GM10248 (cell line): Measurements from ENCODE around the gene SLIT3.

ENCODE experiments used
- CTCF ChIA-PET: fragments of 300-600 bp; sonication (Branson Sonifier 250); formaldehyde crosslinking; extraction: SDS; loops from one replicate; lab custom pipeline; 2021; ENCODE audit warnings: antibody characterized with exemption; lab: Yijun Ruan, JAX
- POLR2A ChIA-PET: fragments of 350-650 bp; sonication (Branson Sonifier 250); formaldehyde crosslinking; extraction: SDS; loops from one replicate; lab custom pipeline; 2020; ENCODE audit warnings: antibody characterized with exemption; lab: Yijun Ruan, JAX
- DNase-seq: peaks from one replicate; pipeline ENCODE4 v3.0.0; 2012; ENCODE audit errors: extremely low spot score
- CTCF ChIP-seq: IDR thresholded peaks from 2 replicates; pipeline ENCODE4 v1.5.1; 2012; ENCODE audit warnings: mild to moderate bottlenecking, low read depth; ENCODE audit errors: extremely low read depth, missing control alignments, control extremely low read depth

The SLIT3 gene

GRCh38 chr5:168691891-168692290, 609.0 kb downstream of the SLIT3 start:
- no peak for TF ChIP-seq CTCF
- DNase-seq = no peak
- ChIA-PET POLR2A (no interaction called here), CTCF (interaction anchor here (1.3 to 2.9 kb wide), 3 partner anchors 12 to 47 kb away, joined by 3 to 19 read pairs (median 3); no protein-coding TSS in a partner anchor)

DNA sequence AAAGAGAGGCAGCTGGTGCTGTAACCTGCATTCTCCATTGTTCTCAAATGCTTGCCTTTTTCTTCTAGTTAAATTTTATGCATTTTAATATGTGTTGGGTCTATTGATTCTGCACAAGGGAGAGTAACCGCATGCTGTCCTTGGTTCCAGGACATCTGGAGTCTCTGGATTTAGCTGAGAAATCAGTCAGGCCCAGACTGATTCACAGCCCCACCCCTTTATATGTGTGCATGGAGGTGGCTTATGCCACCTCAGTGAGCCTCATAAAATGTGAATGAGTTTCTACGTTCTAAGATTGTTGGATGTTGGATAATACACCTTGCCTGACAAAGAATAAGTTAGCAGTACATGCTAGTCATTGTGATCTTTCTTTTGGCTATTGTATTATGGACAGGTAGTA, 611.7 kb downstream of the SLIT3 start:
- ChIA-PET POLR2A (no interaction called here), CTCF (interaction anchor here (1.1 to 1.9 kb wide), 2 partner anchors 9 to 11 kb away, joined by 3 to 6 read pairs; no protein-coding TSS in a partner anchor)
- no peak for DNase-seq
- TF ChIP-seq CTCF = no peak

GRCh38 chr5:168686837-168687236, 614.1 kb downstream of the SLIT3 start:
- no peak for TF ChIP-seq CTCF
- ChIA-PET POLR2A (no interaction called here), CTCF (interaction anchor here (0.6 kb wide), 1 partner anchor 19 kb away, joined by 3 read pairs; no protein-coding TSS in a partner anchor)
- DNase-seq = no peak

- CTCF ChIA-PET = no interaction called here
- no peak for DNase-seq
- no peak for TF ChIP-seq CTCF
- POLR2A ChIA-PET = interaction anchor here (0.6 kb wide), 1 partner anchor 871 kb away, joined by 3 read pairs; no protein-coding TSS in a partner anchor
These were observed 615.4 kb downstream of the SLIT3 start for GRCh38 chr5:168685566-168685965.

DNA sequence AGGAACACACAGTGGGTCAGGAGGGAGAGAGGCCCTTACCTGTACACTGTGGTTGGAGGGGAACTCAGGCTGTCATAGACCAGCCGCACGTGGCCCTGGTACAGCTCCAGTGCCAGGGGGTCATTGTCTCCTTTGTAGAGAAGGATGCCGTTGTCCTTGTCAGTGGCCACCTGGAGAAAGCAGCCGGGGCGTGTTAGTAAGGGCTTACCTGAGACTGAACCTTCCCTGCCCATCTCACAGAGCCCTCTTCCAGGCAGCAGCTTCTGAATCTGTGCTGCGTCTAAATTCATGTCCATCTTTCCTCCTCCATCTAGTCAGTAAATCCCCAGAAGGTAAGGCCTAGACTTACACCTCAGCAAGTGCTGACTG, 617.0 kb downstream of the SLIT3 start:
- POLR2A ChIA-PET = no interaction called here
- no peak for DNase-seq
- CTCF ChIA-PET = no interaction called here
- TF ChIP-seq CTCF = no peak

DNA sequence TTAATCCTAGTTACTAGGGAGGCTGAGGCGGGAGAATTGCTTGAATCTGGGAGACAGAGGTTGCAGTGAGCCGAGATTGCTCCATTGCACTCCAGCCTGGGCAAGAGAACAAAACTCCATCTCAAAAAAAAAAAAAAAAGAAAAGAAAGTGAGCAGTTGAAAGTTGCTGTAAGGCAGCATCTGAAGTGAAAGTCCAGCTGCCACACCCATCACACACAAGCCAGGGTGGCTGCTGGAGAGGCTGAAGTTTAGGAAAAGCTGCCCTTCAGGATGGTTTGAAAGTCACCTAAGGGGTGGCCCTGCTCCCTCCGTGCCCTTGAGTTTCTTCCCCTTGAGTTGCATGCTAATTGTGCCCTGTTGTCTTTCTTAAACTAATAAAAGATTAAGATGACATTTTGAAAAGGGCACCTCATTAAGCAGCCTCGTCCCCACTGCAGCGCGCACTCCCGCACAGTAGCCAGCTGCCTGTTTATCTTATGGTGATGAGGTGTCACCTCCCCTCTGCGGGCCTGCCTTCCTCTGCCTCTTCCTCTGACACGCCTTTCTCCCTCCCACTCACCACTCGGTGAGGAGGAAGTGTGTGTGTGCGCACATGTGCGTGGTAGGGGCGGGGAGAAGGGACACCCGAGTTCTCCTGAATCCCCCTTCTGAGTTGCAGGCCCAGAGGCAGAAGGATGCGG, 617.6 kb downstream of the SLIT3 start:
- TF ChIP-seq CTCF = no peak
- ChIA-PET POLR2A (no interaction called here), CTCF (interaction anchor here (3.6 kb wide), 1 partner anchor 15 kb away, joined by 14 read pairs; no protein-coding TSS in a partner anchor)
- DNase-seq = no peak
